ENCODE measurements around the gene ELANE. TPM values are rescaled to one million over a fixed set of nuclear protein-coding genes. Genes with fewer than 3 reads are reported as not detected.
A peak's percentile ranks its signal among the peaks of the same experiment; 100 is the strongest.

Gene ELANE
- total RNA-seq, 4 donors from 2014 or later, result 0.95 TPM; not detected in 3

DNA sequence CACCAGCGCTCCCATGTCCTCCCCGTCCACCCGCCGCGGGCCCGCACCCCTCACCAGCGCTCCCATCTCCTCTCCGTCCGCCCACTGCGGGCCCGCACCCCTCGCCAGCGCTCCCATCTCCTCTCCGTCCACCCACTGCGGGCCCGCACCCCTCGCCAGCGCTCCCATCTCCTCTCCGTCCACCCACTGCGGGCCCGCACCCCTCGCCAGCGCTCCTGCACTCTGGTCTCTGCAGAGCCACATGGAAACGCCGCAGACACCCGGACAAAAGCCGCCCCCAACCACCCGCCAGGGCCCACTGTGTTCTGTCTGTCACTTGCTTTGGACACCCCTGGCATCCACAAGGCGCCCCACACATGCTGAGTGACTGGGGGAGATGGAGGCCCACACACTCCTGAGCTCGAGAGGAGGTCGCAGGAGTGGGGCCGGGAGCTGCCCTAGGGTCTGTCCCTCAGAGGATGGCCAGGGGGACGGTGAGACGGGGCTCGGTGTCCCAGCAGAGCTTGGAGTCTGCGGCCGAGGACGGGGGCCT, 14.7 kb downstream of the ELANE start:
- intact Hi-C loops (cut with DNase I), result no loop called here
- Histone ChIP-seq H3K4me3 (no peak overlapping the region), H3K27me3 (peaks cover 0 to 14% (median 0%) of the 10 kb centered on the region in 4 donors), H3K9me3 (no peaks in the 10 kb centered on the region), H3K27ac (no peak overlapping the region), H3K36me3 (peaks cover 8 to 42% (median 23%) of the 10 kb centered on the region in 3 donors), H3K4me1 (peaks cover 22 to 58% (median 29%) of the 10 kb centered on the region in 3 donors)
- WGBS, 2 donors, result 67 to 83% methylated on average over 3 to 17 of the region's 38 CpGs
- DNase-seq, result no peak
- TF ChIP-seq, protein P1, sequence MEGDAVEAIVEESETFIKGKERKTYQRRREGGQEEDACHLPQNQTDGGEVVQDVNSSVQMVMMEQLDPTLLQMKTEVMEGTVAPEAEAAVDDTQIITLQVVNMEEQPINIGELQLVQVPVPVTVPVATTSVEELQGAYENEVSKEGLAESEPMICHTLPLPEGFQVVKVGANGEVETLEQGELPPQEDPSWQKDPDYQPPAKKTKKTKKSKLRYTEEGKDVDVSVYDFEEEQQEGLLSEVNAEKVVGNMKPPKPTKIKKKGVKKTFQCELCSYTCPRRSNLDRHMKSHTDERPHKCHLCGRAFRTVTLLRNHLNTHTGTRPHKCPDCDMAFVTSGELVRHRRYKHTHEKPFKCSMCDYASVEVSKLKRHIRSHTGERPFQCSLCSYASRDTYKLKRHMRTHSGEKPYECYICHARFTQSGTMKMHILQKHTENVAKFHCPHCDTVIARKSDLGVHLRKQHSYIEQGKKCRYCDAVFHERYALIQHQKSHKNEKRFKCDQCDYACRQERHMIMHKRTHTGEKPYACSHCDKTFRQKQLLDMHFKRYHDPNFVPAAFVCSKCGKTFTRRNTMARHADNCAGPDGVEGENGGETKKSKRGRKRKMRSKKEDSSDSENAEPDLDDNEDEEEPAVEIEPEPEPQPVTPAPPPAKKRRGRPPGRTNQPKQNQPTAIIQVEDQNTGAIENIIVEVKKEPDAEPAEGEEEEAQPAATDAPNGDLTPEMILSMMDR (IDR thresholded peaks at IDR 0.05), result no peak
- no peak for TF ChIP-seq POLR2A (IDR thresholded peaks at IDR 0.05)

DNA sequence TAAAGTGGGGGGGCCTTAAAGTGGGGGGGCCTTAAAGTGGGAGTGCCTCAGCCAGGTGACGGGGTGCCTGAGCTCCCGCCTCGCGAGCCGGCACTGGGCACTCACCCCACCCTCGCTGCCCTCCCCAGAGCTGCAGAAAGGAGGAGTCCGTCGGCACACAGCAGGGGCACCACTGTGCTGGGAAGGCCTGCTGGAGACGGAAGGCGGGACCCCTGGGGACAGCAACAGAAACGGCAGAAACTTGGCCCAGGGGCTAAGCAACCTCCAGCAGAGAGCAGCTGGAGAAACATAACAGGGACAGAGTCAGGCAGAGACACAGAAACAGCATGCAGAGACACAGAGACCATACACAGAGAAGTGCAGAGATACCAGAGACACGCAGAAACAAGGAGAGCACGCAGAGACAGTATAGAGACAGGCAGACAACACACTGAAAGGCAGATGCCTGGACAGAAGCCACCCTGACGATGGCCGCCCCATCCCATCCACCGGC, 15.2 kb downstream of the ELANE start:
- no peak for TF ChIP-seq POLR2A (IDR thresholded peaks at IDR 0.05)
- TF ChIP-seq, protein P1 (IDR thresholded peaks at IDR 0.05), result no peak
- H3K9me3 ChIP-seq, result no peaks in the 10 kb centered on the region
- no peak for DNase-seq
- intact Hi-C loops (cut with DNase I), result no loop called here
- H3K36me3 ChIP-seq, result peaks cover 8 to 42% (median 23%) of the 10 kb centered on the region in 3 donors
- WGBS, 2 donors, result 79 to 85% methylated on average over 7 to 10 of the region's 16 CpGs
- no peak overlapping the region for H3K27ac ChIP-seq
- peaks cover 0 to 9% (median 0%) of the 10 kb centered on the region in 4 donors for H3K27me3 ChIP-seq
- peaks cover 26 to 58% (median 29%) of the 10 kb centered on the region in 3 donors for H3K4me1 ChIP-seq
- H3K4me3 ChIP-seq, result no peak overlapping the region

DNA sequence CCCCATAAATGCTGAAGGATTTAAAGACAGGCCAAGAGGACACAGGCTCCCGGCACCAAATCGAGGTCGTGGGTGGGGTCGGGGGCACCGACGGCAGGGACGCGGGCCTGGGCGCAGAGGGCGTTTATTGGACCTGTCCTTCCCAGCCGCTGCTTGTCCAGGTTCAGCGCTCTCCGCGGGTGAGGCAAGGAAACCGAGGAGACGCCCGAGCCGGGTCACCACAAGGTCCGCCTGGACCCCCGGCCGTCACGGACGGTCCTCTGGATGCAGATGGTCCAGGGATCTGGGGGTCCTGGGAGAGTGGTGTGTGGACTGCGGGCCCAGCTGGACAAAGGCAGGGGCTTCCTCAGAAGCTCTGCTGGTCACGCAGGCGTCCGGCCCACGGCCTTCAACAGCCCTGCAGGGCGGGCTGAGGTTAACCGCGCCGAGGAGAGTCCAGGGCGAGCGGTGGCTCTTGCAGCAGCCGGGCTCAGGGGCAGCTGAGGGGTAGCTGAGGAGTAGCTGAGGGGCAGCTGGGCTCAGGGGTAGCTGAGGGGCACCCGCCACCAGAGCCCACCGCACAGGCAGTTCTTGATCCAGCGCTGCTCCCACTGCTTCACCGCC, 15.9 kb downstream of the ELANE start:
- peaks cover 8 to 42% (median 23%) of the 10 kb centered on the region in 3 donors for H3K36me3 ChIP-seq
- DNase-seq, result no peak
- intact Hi-C loops (cut with DNase I), result no loop called here
- WGBS, 2 donors, result 90 to 98% methylated on average over 12 to 21 of the region's 39 CpGs
- TF ChIP-seq, protein P1 (IDR thresholded peaks at IDR 0.05), result no peak
- TF ChIP-seq POLR2A (IDR thresholded peaks at IDR 0.05), result no peak
- H3K9me3 ChIP-seq, result no peaks in the 10 kb centered on the region
- no peak overlapping the region for H3K4me3 ChIP-seq
- peaks cover 27 to 56% (median 28%) of the 10 kb centered on the region in 3 donors for H3K4me1 ChIP-seq
- H3K27me3 ChIP-seq, result peaks cover 0 to 3% (median 0%) of the 10 kb centered on the region in 4 donors
- peak overlapping the region in 2 of 4 donors; percentile 85 to 89 for H3K27ac ChIP-seq

DNA sequence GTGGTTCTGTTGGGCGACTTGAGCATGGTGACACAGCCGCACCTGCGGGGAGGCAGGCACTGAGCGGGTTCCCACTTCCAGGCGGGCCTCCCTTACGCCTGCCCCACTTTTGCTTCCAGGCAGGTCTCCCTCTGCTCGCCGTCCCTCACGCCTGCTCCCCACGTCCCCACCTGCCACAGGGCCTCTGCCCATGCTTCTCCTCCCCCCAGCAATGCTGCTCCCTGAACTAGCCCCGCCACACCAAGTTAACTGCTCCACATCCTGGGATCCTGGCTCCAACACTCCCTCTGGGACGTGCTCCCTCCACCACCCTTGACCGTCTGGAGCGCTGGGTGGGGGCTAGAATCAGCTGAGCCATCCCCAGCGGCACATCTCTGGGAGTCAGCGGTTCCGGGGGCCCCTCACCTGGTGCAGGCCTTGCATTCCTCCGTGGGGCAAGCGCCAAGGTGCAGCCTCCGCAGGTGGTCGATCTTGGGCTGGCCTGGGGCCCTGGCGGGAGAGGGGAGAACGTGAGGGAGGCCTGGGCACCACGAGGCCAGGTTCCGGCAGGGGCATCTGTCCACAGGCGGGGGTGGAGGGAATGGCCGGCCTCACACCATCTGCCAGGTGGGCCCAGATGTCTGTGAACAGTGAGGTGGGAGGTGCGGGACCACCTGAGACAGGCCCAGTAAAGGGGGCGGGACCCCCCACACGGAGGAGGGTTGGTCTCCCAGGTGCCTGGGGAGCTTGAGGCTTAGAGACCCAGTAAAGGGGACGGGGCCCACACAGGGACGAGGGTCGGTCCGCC, 16.5 kb downstream of the ELANE start:
- intact Hi-C loops (cut with DNase I), result no loop called here
- Histone ChIP-seq H3K4me1 (peaks cover 25 to 55% (median 27%) of the 10 kb centered on the region in 3 donors), H3K9me3 (no peaks in the 10 kb centered on the region), H3K27me3 (no peaks in the 10 kb centered on the region), H3K4me3 (no peak overlapping the region), H3K36me3 (peaks cover 11 to 47% (median 23%) of the 10 kb centered on the region in 3 donors), H3K27ac (peak overlapping the region; percentile 57 to 89 (median 82))
- DNase-seq, result no peak
- WGBS, 2 donors, result 91 to 92% methylated on average over 11 to 12 of the region's 34 CpGs
- TF ChIP-seq, protein P1 (IDR thresholded peaks at IDR 0.05), result no peak

All from esophagus squamous epithelium (tissue), 5 donors.